Hematopoietic multipotent progenitor cell (in vitro differentiated cells): Measurements from ENCODE around the gene TBCB. TPM values are rescaled to one million over a fixed set of nuclear protein-coding genes. Genes with fewer than 3 reads are reported as not detected.
"Not testable (repeated sequence)": the region's sequence is repeated elsewhere in the genome, so short reads cannot be mapped to it uniquely, and the experiment has no call there.

Experiments
- DNase-seq, 3 donors: peaks; one replicate each; pipeline ENCODE4 v3.0.0-alpha.2; 2011 to 2015; ENCODE audit warnings: low read depth in 2 of 3, low spot score in 2 of 3
- total RNA-seq: library from RNA; depleted of rRNA; stranded (reverse); fragments of >200 nt; gene quantifications from one replicate; pipeline ENCODE4 v1.2.3, GENCODE V29; 2012

TBCB gene
- total RNA-seq = 198 TPM

DNA sequence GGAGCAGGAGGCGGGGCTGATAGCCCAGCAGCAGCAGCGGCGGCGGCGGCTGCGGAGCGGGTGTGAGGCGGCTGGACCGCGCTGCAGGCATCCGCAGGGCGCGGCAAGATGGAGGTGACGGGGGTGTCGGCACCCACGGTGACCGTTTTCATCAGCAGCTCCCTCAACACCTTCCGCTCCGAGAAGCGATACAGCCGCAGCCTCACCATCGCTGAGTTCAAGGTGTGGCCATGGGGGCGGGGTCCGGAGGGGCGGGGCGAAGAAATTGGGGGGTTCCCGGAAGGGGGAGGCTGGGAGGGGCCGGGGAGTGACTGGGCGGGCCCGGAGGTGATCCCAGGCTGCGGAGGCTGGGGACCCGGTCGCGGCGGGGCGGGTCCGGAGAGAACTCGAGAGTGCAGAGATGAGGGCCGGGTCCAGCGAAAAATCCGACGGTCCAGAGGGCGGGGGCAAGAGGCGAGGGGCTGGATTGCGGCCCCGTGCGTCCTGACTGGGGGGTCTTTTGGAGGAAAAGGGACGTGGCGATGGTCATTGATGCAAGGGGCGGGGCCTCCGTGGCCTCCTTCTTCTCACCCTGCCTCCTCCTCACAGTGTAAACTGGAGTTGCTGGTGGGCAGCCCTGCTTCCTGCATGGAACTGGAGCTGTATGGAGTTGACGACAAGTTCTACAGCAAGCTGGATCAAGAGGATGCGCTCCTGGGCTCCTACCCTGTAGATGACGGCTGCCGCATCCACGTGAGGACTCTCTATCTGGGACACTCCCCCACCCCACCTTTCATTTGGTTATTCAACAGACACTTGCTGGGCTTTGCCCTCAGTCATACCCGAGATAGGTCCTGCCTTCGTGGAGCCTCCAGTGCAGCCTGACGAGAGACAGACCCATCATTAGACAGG is at the start of gene TBCB:
TSS of gene TBCB (plus strand) at position 16 of the 891 bp plus-strand sequence. CDS start at position 109, 93 bp downstream.
- no peak for DNase-seq

GRCh38 chr19:36067681-36068080 is 47.6 kb upstream of the TBCB start:
- no peak for DNase-seq

GRCh38 chr19:36068810-36069499 is 46.3 kb upstream of the TBCB start:
- DNase-seq = not testable (repeated sequence)

DNA sequence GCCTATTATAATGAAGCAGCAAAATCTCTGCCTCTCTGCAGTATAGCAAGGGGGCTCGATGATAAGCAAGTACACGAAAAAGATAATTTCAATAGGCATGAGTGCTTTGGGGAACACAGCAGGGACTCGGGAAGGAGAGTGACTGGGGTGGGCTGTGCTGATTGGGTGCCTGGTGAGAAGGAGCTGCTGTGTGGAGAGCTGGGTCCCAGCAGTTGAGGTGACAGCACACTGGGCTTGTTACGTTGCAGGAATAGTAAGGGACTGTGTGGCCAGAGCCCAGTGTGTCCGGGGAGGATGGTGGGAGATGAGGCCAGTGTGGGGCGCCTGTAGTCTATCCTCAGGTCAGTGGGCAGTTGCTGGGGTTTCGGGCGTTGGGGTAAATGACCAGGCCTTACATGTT is 43.2 kb upstream of the TBCB start:
- DNase-seq = no peak

DNA sequence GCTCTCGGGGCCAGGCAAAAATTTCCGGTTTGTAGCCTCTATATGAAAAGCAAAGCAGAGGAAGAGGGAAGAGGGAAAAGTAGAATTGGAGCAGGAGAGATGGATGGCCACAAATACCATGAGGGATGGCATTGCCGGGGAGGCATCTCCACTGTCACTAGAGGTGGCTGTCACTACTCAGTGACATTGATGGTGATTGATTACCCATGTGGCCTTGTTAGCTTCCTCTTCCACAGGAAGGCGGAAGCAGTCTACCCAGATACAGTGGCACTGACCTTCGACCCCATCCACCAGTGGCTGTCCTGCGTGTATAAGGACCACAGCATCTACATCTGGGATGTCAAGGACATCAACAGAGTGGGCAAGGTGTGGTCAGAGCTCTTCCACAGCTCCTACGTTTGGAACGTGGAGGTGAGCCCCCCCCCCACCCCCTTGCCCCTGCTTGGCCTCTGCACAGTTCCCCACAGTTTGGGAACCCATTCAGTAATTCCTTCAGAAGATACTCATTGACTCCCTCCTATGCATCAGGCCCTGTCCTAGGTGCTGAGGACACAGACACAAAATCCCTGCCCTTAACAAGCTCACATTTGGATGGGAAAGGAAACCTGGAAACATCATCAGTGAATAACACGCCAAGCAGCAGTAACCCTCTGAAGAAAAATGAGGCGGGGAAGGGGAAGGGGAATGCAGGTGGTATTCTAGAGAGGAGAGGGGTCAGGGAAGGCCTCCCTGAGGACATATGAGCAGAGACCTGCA is 42.0 kb upstream of the TBCB start:
- DNase-seq = no peak

DNA sequence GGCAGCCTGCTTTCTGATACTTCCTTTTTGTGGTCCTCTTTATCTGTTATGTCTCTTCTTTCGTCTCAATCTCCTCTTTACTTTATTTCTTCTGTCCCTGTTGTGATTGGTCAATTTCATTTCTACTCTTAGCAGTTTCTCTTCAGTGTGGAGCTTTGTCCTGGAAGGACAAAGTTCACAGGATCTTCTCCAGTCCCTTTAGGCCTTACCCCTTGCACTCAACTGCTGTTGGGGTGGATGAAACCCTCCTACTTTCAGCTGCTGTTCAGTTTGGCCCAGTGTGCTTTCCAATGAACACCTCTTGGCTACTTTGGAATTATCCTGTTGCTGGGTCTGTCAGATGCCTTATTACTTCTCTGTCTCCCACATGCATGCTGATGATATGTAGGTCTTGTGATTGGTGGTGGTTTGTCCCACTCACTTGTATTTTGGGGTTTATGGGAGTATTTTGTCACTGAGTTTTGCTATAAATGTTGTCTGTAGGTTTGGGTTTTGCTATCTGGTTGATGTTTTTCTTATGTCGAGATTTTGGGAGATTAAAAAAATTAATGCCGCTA is 35.8 kb upstream of the TBCB start:
- DNase-seq = no peak

DNA sequence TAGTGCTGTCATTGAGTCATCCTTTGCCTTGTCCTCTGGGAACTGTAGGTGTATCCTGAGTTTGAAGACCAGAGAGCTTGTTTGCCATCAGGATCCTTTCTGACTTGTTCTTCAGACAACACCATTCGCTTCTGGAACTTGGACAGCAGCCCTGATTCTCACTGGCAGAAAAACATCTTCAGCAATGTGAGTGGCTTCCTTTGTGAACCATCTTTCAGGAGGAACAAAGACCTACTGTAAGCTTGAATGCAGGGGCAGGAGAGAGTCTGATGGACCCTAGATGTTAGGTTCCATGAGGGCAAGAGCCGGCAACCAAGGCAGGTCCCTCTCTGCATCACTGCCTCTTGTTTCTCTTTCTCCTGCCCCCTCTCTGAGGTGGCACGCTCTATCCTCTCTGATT is 33.9 kb upstream of the TBCB start:
- no peak for DNase-seq

DNA sequence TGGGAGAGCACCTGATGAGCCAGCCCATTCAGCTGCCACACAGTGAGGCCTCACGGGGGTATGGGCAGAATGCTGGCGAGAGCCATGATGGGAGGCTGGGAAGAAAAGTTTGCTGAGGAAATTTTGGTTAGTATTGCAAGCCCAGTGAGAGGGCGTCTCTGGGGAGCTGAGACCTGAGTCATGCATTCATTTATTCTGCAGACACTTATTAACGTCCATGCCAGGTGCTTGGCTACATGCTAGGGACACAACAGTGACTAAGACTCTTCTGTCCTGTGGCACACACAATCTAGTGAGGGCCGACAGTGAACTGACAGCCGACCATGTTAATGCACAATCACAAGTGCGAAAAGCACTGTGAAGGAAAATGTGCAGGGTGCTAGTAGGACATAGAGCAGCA is 33.4 kb upstream of the TBCB start:
- DNase-seq = no peak

DNA sequence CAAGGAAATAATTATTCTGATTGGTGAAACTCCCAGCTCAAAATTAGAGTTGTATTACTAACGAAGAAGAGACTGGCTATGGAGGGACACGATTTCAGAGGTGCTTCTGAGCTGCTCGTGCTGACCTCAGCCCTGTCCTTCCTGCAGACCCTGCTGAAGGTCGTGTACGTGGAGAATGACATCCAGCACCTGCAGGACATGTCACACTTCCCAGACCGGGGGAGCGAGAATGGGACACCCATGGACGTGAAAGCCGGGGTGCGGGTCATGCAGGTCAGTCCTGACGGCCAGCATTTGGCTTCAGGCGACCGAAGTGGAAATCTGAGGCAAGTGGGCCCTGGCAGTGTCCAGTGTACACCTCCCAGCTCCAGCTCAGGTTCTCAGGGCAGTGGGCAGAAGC is 32.4 kb upstream of the TBCB start:
- DNase-seq = no peak

DNA sequence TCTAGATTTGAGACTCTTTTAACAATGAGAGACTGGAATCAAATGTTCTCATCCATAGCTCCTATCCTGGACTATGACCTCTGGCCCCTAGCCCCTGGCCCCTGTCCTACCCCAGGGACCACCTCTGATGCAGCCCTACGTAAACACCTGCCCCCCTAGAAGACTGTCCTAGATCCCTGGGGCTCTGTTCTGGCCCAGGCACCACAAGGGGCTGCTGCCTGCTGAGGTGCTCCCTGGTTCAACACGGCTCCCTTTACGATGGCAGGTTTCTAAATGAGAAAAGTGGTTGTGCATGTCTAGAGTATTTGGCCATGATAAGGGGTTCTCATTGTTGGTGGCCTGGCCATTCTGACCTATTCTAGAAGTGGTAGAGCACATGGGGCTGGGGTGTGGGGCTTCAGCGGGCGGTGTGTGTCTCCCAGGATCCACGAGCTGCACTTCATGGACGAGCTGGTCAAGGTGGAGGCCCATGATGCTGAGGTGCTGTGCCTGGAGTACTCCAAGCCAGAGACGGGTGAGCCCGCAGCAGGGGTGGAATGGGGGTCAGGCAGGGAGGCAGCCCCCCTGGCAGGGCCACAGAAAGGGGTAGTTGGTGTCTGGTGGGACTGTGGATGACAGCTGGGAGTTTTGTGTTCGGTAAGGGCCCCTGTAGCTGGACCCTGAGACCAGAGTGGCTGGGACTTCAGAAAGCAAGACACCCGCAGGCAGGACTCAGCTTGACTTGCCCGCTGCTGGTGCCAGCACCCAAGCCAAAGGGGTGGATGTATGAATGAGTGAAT is 30.8 kb upstream of the TBCB start:
- no peak for DNase-seq

DNA sequence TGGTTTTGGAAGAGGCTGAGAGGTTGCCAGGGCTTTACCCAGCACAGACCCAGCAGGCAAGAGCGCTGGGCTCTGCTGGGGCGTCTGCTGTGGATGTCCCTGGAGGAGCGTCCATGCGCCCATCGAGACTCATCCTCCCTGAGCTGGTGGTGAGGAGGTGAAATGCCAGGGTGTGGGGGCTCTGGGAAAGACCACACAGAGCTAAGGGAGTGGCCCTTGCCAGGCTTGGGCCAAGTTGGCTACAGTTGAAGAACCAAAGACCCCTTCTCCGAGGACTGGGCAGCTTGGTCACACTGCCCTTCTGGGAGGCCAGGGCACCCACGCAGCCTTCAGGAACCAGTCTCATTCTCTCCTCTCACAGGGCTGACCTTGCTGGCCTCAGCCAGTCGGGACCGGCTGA is 28.9 kb upstream of the TBCB start:
- DNase-seq = no peak

- DNase-seq = no peak
Observed at GRCh38 chr19:36089847-36090246, 25.4 kb upstream of the TBCB start.

- no peak for DNase-seq
Observed at GRCh38 chr19:36090910-36091695, 24.2 kb upstream of the TBCB start.

GRCh38 chr19:36092566-36092965 is 22.7 kb upstream of the TBCB start:
- no peak for DNase-seq

- DNase-seq = no peak
Observed at GRCh38 chr19:36093146-36093662, 22.1 kb upstream of the TBCB start.

- DNase-seq = no peak
Observed at GRCh38 chr19:36093687-36094086, 21.6 kb upstream of the TBCB start.

- DNase-seq = no peak
Observed at GRCh38 chr19:36097036-36097435, 18.2 kb upstream of the TBCB start.

GRCh38 chr19:36099166-36099785 is 16.0 kb upstream of the TBCB start:
- no peak for DNase-seq

DNA sequence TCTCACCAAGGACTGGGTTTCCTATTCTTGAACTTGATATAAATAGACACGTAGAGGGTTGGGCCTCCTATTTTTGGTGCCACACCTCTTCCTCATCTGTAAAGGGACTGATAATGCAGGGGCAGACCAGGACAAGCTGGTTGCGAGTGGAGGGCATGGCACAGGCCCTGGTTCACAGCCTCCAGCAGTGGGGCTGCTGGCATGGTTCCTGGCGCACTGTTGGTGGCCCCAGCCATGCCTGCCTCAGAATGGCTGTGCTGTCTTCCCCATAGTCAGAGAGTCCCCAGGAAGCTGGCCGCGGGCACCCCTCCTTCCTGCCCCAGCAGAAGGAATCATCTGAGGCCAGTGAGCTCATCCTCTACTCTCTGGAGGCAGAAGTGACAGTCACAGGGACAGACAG is 14.8 kb upstream of the TBCB start:
- peak in 1 of 3 donors; percentile 13 for DNase-seq
